ENCODE results near the gene EFCAB13.
"Not testable (repeated sequence)": the region's sequence is repeated elsewhere in the genome, so short reads cannot be mapped to it uniquely, and the experiment has no call there.

The EFCAB13 gene

GRCh38 chr17:47330548-47330947 lies 6.8 kb downstream of the EFCAB13 start:
- no peak for DNase-seq (ENCODE audit: low read depth in 3 of 3, low spot score in 1 of 3)

GRCh38 chr17:47332287-47332686 lies 8.5 kb downstream of the EFCAB13 start:
- no peak for DNase-seq (ENCODE audit: low read depth in 3 of 3, low spot score in 1 of 3)

- no peak for DNase-seq (ENCODE audit: low read depth in 3 of 3, low spot score in 1 of 3)
Measured at GRCh38 chr17:47335101-47335936, 11.6 kb downstream of the EFCAB13 start.

GRCh38 chr17:47338026-47338425 lies 14.3 kb downstream of the EFCAB13 start:
- no peak for DNase-seq (ENCODE audit: low read depth in 3 of 3, low spot score in 1 of 3)

- no peak for DNase-seq (ENCODE audit: low read depth in 3 of 3, low spot score in 1 of 3)
Measured at GRCh38 chr17:47352848-47353247, 29.1 kb downstream of the EFCAB13 start.

- DNase-seq (ENCODE audit: low read depth in 3 of 3, low spot score in 1 of 3), result no peak
Measured at GRCh38 chr17:47358652-47359051, 34.9 kb downstream of the EFCAB13 start.

- no peak for DNase-seq (ENCODE audit: low read depth in 3 of 3, low spot score in 1 of 3)
Measured at GRCh38 chr17:47363171-47363570, 39.4 kb downstream of the EFCAB13 start.

- no peak for DNase-seq (ENCODE audit: low read depth in 3 of 3, low spot score in 1 of 3)
Measured at GRCh38 chr17:47367257-47367656, 43.5 kb downstream of the EFCAB13 start.

GRCh38 chr17:47368262-47368661 lies 44.5 kb downstream of the EFCAB13 start:
- DNase-seq (ENCODE audit: low read depth in 3 of 3, low spot score in 1 of 3), result no peak

GRCh38 chr17:47370899-47371298 lies 47.1 kb downstream of the EFCAB13 start:
- DNase-seq (ENCODE audit: low read depth in 3 of 3, low spot score in 1 of 3), result not testable (repeated sequence)

- no peak for DNase-seq (ENCODE audit: low read depth in 3 of 3, low spot score in 1 of 3)
Measured at GRCh38 chr17:47373002-47373401, 49.2 kb downstream of the EFCAB13 start.

- no peak for DNase-seq (ENCODE audit: low read depth in 3 of 3, low spot score in 1 of 3)
Measured at GRCh38 chr17:47376247-47376646, 52.5 kb downstream of the EFCAB13 start.

- no peak for DNase-seq (ENCODE audit: low read depth in 3 of 3, low spot score in 1 of 3)
Measured at GRCh38 chr17:47388825-47389224, 65.1 kb downstream of the EFCAB13 start.

GRCh38 chr17:47397532-47398128 lies 73.9 kb downstream of the EFCAB13 start:
- not testable (repeated sequence) for DNase-seq (ENCODE audit: low read depth in 3 of 3, low spot score in 1 of 3)

- no peak for DNase-seq (ENCODE audit: low read depth in 3 of 3, low spot score in 1 of 3)
Measured at GRCh38 chr17:47400333-47400732, 76.6 kb downstream of the EFCAB13 start.

- DNase-seq (ENCODE audit: low read depth in 3 of 3, low spot score in 1 of 3), result no peak
Measured at GRCh38 chr17:47401100-47401499, 77.3 kb downstream of the EFCAB13 start.

GRCh38 chr17:47404006-47404405 lies 80.3 kb downstream of the EFCAB13 start:
- DNase-seq (ENCODE audit: low read depth in 3 of 3, low spot score in 1 of 3), result no peak

GRCh38 chr17:47404875-47405274 lies 81.1 kb downstream of the EFCAB13 start:
- DNase-seq (ENCODE audit: low read depth in 3 of 3, low spot score in 1 of 3), result no peak

GRCh38 chr17:47413872-47414271 lies 90.1 kb downstream of the EFCAB13 start:
- no peak for DNase-seq (ENCODE audit: low read depth in 3 of 3, low spot score in 1 of 3)

- no peak for DNase-seq (ENCODE audit: low read depth in 3 of 3, low spot score in 1 of 3)
Measured at GRCh38 chr17:47414612-47415011, 90.9 kb downstream of the EFCAB13 start.

- no peak for DNase-seq (ENCODE audit: low read depth in 3 of 3, low spot score in 1 of 3)
Measured at GRCh38 chr17:47423406-47424295, 99.9 kb downstream of the EFCAB13 start.

GRCh38 chr17:47425233-47425632 lies 101.5 kb downstream of the EFCAB13 start:
- DNase-seq (ENCODE audit: low read depth in 3 of 3, low spot score in 1 of 3), result not testable (repeated sequence)

Measured in stimulated activated CD4-positive, alpha-beta T cell treated with anti-CD3 and anti-CD28 coated beads, TNF-alpha, amount 100 ng/mL, for 1 hour (primary cell).